ENCODE measurements around the gene SYT8.

Gene SYT8

GRCh38 chr11:1825039-1825740 lies 9.6 kb upstream of the SYT8 start:
- no peak overlapping the region for H3K27ac Mint-ChIP-seq
- no peaks in the 10 kb centered on the region for H3K4me1 Mint-ChIP-seq (ENCODE audit: low read depth)
- no peaks in the 10 kb centered on the region for H3K36me3 Mint-ChIP-seq (ENCODE audit: low read depth)
- H3K9me3 Mint-ChIP-seq = no peaks in the 10 kb centered on the region
- H3K4me3 Mint-ChIP-seq = no peak overlapping the region
- H3K27me3 Mint-ChIP-seq (ENCODE audit: low read depth) = no peaks in the 10 kb centered on the region

DNA sequence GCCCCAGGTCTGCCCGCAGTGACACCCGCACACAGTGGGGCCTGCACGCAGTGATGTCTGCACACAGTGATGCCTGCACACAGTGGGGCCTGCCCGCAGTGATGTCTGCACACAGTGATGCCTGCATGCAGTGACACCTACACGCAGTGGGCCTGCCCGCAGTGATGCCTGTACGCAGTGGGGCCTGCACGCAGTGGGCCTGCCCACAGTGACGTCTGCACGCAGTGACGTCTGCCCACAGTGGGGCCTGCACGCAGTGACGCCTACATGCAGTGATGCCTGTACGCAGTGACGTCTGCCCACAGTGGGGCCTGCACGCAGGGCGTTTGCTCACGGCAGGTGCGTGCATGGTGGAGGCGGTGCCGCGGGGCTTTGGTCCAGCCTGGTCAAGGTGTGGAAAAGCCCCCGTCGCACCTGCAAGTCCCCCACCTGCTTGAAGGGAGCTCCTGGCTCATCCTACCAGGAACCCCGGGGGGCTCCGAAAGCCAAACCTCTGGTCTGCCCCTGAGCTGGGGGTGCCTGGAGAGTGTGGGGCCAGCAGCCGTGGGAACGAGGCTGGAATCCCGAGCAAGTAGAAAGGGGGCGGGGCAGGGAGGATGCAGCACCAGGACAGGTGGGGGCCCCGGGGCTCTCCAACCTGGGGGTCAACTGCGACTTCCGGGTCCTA lies 8.9 kb upstream of the SYT8 start:
- no peaks in the 10 kb centered on the region for H3K36me3 Mint-ChIP-seq (ENCODE audit: low read depth)
- H3K9me3 Mint-ChIP-seq = no peaks in the 10 kb centered on the region
- no peaks in the 10 kb centered on the region for H3K27me3 Mint-ChIP-seq (ENCODE audit: low read depth)
- no peak overlapping the region for H3K4me3 Mint-ChIP-seq
- no peaks in the 10 kb centered on the region for H3K4me1 Mint-ChIP-seq (ENCODE audit: low read depth)
- H3K27ac Mint-ChIP-seq = no peak overlapping the region

DNA sequence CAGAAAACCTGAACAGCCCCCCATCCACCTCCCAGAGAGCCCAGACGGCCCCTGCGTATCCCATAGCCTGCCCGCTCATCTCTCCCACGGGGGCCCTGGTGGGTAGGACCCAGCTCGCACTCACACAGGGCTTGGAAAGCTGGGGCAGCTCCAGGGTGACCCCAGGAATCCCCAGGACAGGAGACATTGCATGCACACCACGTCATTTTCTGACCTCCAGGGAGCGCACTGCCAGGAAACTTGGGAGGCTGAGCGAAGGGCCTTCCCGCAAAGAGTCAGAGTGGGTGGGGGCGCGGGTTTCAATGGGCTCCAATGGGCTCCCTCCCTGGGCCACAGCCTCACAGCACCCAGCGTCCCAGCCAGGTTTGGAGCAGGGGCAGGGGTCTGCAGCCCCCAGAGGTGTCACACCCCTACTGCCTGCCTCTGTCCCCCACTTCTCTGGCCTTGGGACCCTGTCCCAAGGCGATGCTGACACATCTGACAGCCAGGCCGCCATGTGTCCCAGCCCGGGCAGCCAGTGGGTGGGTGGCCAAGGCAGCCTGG lies 8.2 kb upstream of the SYT8 start:
- H3K27ac Mint-ChIP-seq = no peak overlapping the region
- no peaks in the 10 kb centered on the region for H3K9me3 Mint-ChIP-seq
- H3K27me3 Mint-ChIP-seq (ENCODE audit: low read depth) = no peaks in the 10 kb centered on the region
- H3K4me1 Mint-ChIP-seq (ENCODE audit: low read depth) = no peaks in the 10 kb centered on the region
- no peak overlapping the region for H3K4me3 Mint-ChIP-seq
- H3K36me3 Mint-ChIP-seq (ENCODE audit: low read depth) = no peaks in the 10 kb centered on the region

- Mint-ChIP-seq H3K27me3 (ENCODE audit: low read depth) (no peaks in the 10 kb centered on the region), H3K4me1 (ENCODE audit: low read depth) (no peaks in the 10 kb centered on the region), H3K4me3 (no peak overlapping the region), H3K27ac (no peak overlapping the region), H3K36me3 (ENCODE audit: low read depth) (no peaks in the 10 kb centered on the region), H3K9me3 (no peaks in the 10 kb centered on the region)
Observed at GRCh38 chr11:1827095-1827813, 7.5 kb upstream of the SYT8 start.

- Mint-ChIP-seq H3K4me3 (no peak overlapping the region), H3K9me3 (no peaks in the 10 kb centered on the region), H3K36me3 (ENCODE audit: low read depth) (no peaks in the 10 kb centered on the region), H3K4me1 (ENCODE audit: low read depth) (no peaks in the 10 kb centered on the region), H3K27ac (no peak overlapping the region), H3K27me3 (ENCODE audit: low read depth) (no peaks in the 10 kb centered on the region)
Observed at GRCh38 chr11:1827931-1828330, 6.9 kb upstream of the SYT8 start.

- Mint-ChIP-seq H3K36me3 (ENCODE audit: low read depth) (no peaks in the 10 kb centered on the region), H3K27me3 (ENCODE audit: low read depth) (no peaks in the 10 kb centered on the region), H3K27ac (no peak overlapping the region), H3K9me3 (no peaks in the 10 kb centered on the region), H3K4me3 (no peak overlapping the region), H3K4me1 (ENCODE audit: low read depth) (no peaks in the 10 kb centered on the region)
Observed at GRCh38 chr11:1828542-1828941, 6.2 kb upstream of the SYT8 start.

DNA sequence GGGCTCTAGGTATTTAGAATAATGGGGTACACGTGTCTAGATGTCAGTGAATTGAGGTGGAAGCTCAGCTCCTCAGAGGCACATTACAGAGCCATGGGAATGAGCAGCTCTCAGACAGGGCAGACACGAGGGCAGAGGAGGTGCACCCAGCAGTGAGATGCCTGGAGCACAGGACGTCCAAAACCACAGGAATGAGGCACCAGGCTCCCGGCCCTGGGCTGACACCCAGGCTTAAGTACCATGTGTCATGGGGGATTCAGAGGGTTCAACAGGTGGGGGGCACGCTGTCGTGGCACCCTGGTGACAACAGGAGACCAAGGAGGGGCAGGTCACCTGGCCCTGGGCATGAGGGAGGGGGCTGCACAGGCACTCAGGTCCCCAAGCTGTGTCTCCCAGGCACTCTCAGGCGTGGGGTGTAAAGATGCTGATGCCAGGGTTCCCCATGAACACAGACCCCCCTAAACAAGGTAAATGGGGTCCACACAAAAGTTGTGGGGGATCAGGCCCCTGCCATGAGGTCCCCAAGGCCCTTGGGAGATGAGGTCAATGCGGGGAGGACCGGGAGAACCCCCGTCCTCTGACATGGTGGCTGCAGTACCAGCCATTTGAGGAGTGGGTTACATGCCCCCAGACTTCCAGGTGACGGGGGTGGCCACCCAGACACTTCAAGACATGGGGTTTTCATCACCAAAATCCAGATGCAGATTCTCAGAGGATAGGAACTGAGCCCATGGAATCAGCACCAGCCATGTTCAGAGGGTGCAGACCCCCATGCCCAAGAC lies 5.6 kb upstream of the SYT8 start:
- Mint-ChIP-seq H3K4me1 (ENCODE audit: low read depth) (no peaks in the 10 kb centered on the region), H3K36me3 (ENCODE audit: low read depth) (no peaks in the 10 kb centered on the region), H3K27ac (no peak overlapping the region), H3K4me3 (no peak overlapping the region), H3K27me3 (ENCODE audit: low read depth) (no peaks in the 10 kb centered on the region), H3K9me3 (no peaks in the 10 kb centered on the region)

DNA sequence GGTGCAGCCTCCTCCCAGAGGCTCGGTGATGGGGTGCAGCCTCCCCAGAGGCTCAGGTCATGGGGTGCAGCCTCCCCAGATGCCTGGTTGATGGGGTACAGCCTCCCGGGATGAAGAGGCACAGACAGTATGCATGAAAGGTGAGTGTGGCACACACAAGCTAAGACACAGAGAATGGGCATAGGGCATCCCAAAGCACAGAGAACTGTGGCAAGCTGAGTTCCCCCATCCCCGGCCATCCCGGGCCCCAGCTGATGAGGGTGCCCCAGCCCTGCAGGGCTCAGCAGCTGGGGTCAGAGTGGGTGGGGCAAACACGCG lies 4.8 kb upstream of the SYT8 start:
- H3K27ac Mint-ChIP-seq = no peak overlapping the region
- no peak overlapping the region for H3K4me3 Mint-ChIP-seq
- H3K9me3 Mint-ChIP-seq = no peaks in the 10 kb centered on the region
- H3K4me1 Mint-ChIP-seq (ENCODE audit: low read depth) = no peaks in the 10 kb centered on the region
- H3K27me3 Mint-ChIP-seq (ENCODE audit: low read depth) = no peaks in the 10 kb centered on the region
- no peaks in the 10 kb centered on the region for H3K36me3 Mint-ChIP-seq (ENCODE audit: low read depth)

DNA sequence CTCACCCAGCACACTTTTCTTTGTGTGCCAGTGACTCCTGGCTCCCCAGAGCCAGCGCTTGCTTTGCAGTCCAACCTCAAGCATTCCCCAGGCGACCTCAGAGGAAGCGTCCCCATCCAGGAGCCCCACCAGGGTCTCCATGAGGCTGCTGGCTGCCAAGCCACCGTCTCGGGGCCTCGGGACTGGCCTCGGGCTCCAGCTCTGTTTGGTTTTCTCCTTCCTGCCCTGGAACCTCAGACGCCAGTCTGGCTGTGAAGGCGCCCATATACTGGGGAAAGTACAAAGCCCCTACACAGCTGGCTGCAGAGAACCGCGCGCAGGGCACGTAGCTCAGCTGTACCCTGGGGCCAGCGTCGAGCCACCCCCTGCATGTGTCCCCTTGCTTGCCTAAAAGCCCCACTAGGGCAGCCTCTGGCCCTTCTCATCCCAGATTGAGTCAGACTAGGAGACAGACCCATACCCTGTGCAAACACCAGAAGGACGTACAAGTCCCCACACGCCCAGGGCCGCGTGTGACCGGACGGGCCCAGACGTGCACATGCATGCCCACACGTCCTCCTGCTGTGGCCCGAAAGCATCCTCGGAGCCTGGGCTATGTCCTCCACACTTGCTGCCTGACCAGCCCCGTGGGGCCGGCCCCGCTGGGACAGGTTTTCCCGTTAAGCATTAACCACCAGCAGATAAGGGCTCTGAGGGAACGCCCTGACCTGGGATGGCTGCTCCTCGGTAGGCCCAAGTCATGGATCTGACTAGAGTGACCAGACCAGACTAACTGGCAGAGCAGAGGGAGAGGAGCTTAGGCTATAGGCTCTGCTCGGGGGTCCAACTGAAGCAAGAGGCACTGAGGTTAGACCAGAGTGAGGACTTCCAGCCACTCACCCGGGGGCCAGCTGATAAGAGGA lies 4.2 kb upstream of the SYT8 start:
- Mint-ChIP-seq H3K4me1 (ENCODE audit: low read depth) (no peaks in the 10 kb centered on the region), H3K27ac (no peak overlapping the region), H3K36me3 (ENCODE audit: low read depth) (no peaks in the 10 kb centered on the region), H3K9me3 (no peaks in the 10 kb centered on the region), H3K27me3 (ENCODE audit: low read depth) (no peaks in the 10 kb centered on the region), H3K4me3 (no peak overlapping the region)

DNA sequence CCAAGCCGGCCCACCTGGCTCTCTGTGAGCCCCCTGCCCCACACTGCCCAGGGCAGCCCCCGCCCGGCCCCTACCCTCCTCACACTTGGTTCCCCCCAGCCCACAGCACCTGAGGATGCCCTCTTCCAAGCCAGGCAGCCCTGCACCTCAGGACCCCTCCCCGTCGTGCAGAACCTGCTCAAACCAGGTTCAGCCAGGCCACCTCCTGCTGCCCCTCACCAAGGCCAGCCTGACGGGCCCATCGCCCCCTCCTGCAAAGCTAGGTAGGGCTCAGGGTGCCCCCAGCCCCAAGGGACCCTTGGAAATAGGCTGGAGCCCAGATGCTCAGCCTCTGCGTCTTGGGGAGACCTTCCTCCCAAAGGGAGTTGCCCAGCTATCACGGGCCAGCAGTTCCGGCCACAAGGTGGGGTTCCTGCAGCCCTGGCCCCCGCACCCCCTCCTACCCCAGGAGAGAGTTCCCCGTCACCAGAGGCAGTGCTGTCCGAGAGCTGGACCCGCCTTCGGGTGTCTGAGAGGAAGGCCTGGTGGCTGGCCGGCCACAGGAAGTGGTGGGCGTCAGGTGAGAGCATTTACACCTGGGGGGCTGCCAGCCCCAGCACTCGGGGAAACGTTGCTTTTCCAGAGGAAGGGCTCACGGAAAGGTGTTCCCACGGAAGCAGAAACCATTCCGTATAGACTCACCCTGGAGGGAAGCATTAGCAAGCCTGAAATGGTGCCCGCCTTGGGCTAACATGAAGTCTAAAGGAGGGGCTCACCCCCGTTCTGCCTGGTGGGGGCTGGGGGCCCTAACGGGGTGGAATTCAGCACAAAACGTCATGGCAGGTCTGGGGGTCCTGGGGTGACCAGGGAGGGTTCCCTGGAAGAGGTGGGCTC lies 3.2 kb upstream of the SYT8 start:
- Mint-ChIP-seq H3K4me3 (no peak overlapping the region), H3K36me3 (ENCODE audit: low read depth) (no peaks in the 10 kb centered on the region), H3K4me1 (ENCODE audit: low read depth) (no peaks in the 10 kb centered on the region), H3K27me3 (ENCODE audit: low read depth) (no peaks in the 10 kb centered on the region), H3K9me3 (no peaks in the 10 kb centered on the region), H3K27ac (no peak overlapping the region)

DNA sequence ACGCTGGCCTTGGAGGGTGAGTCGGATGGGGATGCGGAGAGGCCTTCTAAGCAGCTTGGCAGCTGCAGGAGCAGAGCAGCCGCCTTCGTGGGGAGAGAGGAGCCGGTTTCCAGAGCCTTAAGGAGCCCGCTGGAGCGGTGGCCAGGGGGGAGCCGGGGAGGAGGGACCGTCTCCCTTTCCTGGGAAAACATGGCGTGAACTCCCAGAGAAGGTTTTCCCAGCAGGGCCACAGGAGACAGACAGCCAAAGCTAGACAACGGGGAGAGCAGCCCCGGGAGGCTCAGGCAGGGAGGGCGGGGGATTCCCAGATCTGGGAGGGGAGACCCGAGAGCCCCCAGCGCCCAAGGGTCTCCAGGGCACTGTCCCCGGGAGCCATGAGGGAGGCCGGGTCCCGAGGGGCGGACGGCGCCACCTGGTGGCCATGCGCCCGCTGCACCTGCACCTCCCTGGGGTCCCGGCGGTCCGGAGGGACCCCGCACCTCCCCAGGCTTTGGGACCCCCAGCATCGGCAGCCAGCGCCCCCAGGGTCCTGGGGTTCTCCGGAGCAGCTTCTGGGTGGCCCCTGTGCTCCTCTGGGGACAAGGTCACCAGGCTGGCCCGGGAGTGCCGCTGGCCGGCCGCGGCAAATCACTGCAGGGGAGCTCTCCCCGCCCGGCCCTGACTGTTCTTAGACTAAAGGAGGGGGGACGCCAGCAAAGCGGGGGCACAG lies 2.4 kb upstream of the SYT8 start:
- Mint-ChIP-seq H3K27me3 (ENCODE audit: low read depth) (no peaks in the 10 kb centered on the region), H3K36me3 (ENCODE audit: low read depth) (no peaks in the 10 kb centered on the region), H3K9me3 (no peaks in the 10 kb centered on the region), H3K27ac (no peak overlapping the region), H3K4me3 (no peak overlapping the region), H3K4me1 (ENCODE audit: low read depth) (no peaks in the 10 kb centered on the region)

- Mint-ChIP-seq H3K36me3 (ENCODE audit: low read depth) (no peaks in the 10 kb centered on the region), H3K4me3 (no peak overlapping the region), H3K4me1 (ENCODE audit: low read depth) (no peaks in the 10 kb centered on the region), H3K9me3 (no peaks in the 10 kb centered on the region), H3K27ac (no peak overlapping the region), H3K27me3 (ENCODE audit: low read depth) (no peaks in the 10 kb centered on the region)
Observed at GRCh38 chr11:1832920-1833295, 1.9 kb upstream of the SYT8 start.
